NCI-H2171 (cell line): Measurements from ENCODE around the gene DNAJB1.

Experiments used
- DNase-seq: peaks from one replicate; lab custom pipeline; 2025; lab: John Stamatoyannopoulos, UW

The DNAJB1 gene

GRCh38 chr19:14473073-14473977, 44.9 kb downstream of the DNAJB1 start:
- no peak for DNase-seq

GRCh38 chr19:14472202-14472938, 45.8 kb downstream of the DNAJB1 start:
- DNase-seq, result peak; percentile 70

DNA sequence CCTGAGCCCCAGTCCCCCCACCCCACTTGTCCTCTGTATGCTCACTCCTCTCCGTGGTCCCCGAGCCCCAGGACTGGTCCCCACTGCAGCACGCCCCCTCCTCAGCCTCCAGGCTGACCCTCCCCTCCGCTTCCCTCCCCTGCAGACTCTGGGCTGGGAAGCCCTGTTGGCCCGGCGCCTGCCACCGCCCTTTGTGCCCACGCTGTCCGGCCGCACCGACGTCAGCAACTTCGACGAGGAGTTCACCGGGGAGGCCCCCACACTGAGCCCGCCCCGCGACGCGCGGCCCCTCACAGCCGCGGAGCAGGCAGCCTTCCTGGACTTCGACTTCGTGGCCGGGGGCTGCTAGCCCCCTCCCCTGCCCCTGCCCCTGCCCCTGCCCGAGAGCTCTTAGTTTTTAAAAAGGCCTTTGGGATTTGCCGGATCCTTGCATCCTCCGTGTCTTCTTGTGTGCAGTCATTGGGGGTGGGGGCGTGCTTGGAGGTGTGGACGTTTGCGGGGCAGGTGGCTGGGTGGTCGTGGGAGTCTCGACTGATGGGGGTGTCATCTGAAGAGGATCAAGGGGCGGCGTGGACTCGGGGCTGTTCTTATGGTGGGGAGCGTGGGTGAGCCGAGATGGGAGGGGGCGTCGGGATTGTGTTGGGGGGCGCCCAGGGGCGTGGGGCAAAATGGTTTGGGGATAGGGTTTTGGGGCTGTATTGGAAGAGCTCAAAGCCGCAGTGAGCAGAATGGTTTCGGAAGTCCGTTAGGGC, 46.6 kb downstream of the DNAJB1 start:
- DNase-seq, result no peak

DNA sequence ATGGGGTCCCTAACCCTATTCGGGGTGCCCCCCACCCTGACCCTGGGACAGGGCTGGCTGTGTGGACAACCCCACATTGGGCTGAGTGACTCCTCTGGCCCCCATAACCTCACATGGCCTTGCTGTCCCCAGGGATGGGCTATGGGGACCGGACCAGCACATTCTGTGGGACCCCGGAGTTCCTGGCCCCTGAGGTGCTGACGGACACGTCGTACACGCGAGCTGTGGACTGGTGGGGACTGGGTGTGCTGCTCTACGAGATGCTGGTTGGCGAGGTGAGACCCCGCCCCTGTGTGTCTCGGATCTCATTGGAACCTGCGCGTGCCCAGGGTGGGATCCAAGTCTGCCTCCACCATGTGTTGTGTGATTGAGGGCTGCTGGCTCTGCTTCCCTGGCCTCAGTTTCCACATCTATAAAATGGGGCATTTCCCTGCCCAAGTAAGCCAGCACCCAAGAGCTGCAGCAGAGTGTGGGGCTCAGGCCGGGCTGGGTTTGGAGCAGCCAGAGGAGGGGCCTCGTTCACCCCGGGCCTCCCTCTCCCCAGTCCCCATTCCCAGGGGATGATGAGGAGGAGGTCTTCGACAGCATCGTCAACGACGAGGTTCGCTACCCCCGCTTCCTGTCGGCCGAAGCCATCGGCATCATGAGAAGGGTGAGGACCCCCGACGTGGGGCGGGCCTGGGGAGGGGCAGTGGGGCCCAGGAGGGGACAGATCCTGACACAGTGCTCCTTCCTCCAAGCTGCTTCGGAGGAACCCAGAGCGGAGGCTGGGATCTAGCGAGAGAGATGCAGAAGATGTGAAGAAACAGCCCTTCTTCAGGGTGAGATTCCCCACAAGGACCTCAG, 47.9 kb downstream of the DNAJB1 start:
- no peak for DNase-seq

DNA sequence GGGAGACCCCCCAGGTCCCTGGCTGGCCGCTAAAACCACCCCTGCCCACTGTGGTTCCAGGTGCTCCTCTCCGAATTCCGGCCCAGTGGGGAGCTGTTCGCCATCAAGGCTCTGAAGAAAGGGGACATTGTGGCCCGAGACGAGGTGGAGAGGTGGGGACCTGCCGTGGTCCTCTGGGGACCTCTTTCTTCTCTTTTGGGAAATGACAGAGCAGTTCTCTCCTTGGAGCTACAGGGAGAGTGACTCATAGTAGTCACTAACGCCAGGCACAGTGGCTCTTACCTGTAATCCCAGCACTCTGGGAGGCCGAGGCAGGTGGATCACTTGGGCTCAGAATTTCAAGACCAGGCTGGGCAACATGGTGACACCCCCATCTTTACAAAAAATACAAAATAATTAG, 50.4 kb downstream of the DNAJB1 start:
- DNase-seq, result no peak

- DNase-seq, result no peak
Observed at GRCh38 chr19:14467391-14467790, 50.8 kb downstream of the DNAJB1 start.
